Fibroblast of lung (primary cell): ENCODE data around the gene LIF. TPM values are rescaled to one million over a fixed set of nuclear protein-coding genes. Genes with fewer than 3 reads are reported as not detected.

Experiments used
- DNase-seq, 2 donors: peaks; one replicate each; pipeline versions ENCODE4 v3.0.0 to v3.0.0-alpha.2; 2010; ENCODE audit warnings: low read depth in 2 of 2
- H2AFZ ChIP-seq: 2 replicates; pipeline ENCODE4 v1.5.1; 2012; ENCODE audit warnings: low read length, control low read depth, inconsistent platforms
- H3K27ac ChIP-seq: 2 replicates; pipeline ENCODE4 v1.5.1; 2011; ENCODE audit warnings: low read length, control low read depth; ENCODE audit not compliant: insufficient read depth
- H3K27me3 ChIP-seq: 2 replicates; pipeline ENCODE4 v1.5.1; 2011; ENCODE audit warnings: mild to moderate bottlenecking, low read length; ENCODE audit not compliant: control insufficient read depth, insufficient read depth
- H3K36me3 ChIP-seq: 2 replicates; pipeline ENCODE4 v1.5.1; 2011; ENCODE audit warnings: low read length; ENCODE audit not compliant: control insufficient read depth, insufficient read depth
- H3K4me1 ChIP-seq: 2 replicates; pipeline ENCODE4 v1.5.1; 2011; ENCODE audit warnings: low read length; ENCODE audit not compliant: control insufficient read depth, insufficient read depth; ENCODE audit errors: extremely low read depth
- H3K4me2 ChIP-seq: 2 replicates; pipeline ENCODE4 v1.5.1; 2011; ENCODE audit warnings: low read length, control low read depth; ENCODE audit not compliant: insufficient read depth; ENCODE audit errors: extremely low read depth
- H3K4me3 ChIP-seq, 4 experiments: fragments of 200-600 bp in 1 of 4; sonication (generic) in 1 of 4; replicated peaks in 1 of 4; 2 replicates each; pipeline ENCODE4 v1.5.1; 2011 to 2016; ENCODE audit warnings: low read length in 4 of 4, low read depth in 3 of 4, mild to moderate bottlenecking in 3 of 4, control low read depth in 2 of 4, inconsistent platforms in 1 of 4, mixed read lengths in 1 of 4; ENCODE audit not compliant: insufficient read depth in 1 of 4; ENCODE audit errors: control extremely low read depth in 1 of 4
- H3K79me2 ChIP-seq: 2 replicates; pipeline ENCODE4 v1.5.1; 2012; ENCODE audit warnings: mild to moderate bottlenecking, low read length, inconsistent platforms; ENCODE audit not compliant: control insufficient read depth, insufficient read depth
- H3K9ac ChIP-seq: 2 replicates; pipeline ENCODE4 v1.5.1; 2011; ENCODE audit warnings: mild to moderate bottlenecking, low read length, control low read depth; ENCODE audit not compliant: insufficient read depth
- H3K9me3 ChIP-seq: 2 replicates; pipeline ENCODE4 v1.5.1; 2012; ENCODE audit warnings: low read depth, low read length; ENCODE audit not compliant: control insufficient read depth, insufficient read depth
- H4K20me1 ChIP-seq: 2 replicates; pipeline ENCODE4 v1.5.1; 2011; ENCODE audit warnings: low read length; ENCODE audit not compliant: control insufficient read depth, insufficient read depth; ENCODE audit errors: extremely low read depth
- EZH2 ChIP-seq: IDR thresholded peaks from 2 replicates; pipeline ENCODE4 v1.5.1; 2012; ENCODE audit warnings: low read length, control low read depth, mild to moderate bottlenecking; ENCODE audit errors: missing control alignments
- polyA plus RNA-seq, 2 donors: library from polyadenylated mRNA; depleted of rRNA in 1 of 2; stranded (reverse) in 1 of 2; unstranded in 1 of 2; fragments of >200 nt; gene quantifications; 2 replicates each; pipeline ENCODE4 v1.2.1, GENCODE V29; 2011 to 2012; ENCODE audit warnings: missing spikeins in 1 of 2
- total RNA-seq: library from RNA; depleted of rRNA; stranded (reverse); fragments of >200 nt; gene quantifications from 2 replicates; pipeline ENCODE4 v1.2.1, GENCODE V29; 2014
- TF ChIP-seq, protein P1 (sequence below), 2 donors: IDR thresholded peaks in 1 of 2; conservative IDR thresholded peaks in 1 of 2; 1 replicate in 1 of 2; 2 replicates in 1 of 2; pipeline ENCODE4 v1.5.1; 2011 to 2012; ENCODE audit warnings: low read length in 2 of 2, control low read depth in 1 of 2, inconsistent platforms in 1 of 2, low read depth in 1 of 2, mild to moderate bottlenecking in 1 of 2

LIF gene
- total and polyA plus RNA-seq, 2 donors (not counting 1 experiment from before 2014, with no cell fraction given) = 4.5 to 11.2 TPM

DNA sequence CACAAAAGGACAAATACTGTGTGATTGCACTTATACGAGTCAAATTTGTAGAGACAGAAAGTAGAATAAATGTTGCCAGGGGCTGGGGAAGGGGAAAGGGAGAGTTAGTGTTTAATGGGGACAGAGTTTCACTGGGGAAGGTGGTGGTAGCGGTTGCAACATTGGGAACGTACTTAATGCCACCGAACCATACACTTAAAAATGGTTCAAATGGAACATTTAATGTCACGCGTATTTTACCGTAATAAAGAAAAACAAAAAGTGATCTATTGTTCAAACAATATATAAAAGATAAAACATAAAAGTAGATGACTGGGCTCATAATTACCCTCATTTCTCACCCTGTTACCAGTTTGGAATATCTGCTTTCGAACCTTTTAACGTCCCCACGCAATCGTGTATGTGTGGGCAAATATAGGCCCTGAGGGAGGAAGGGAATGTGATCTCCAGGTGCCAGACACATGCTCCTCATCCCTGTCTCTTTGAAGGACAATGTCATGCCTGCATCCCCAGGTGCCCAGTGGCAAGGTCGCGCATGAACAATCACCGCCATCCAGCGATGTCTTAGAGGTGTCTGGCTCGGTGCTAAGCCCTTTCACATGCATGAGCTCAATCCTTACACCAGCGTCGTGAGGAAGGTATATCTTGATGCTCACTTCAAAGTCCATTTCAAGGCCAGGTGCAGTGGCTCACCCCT, 35.3 kb downstream of the LIF start:
- H3K79me2 ChIP-seq = no peaks in the 10 kb centered on the region
- peaks cover 38% of the 10 kb centered on the region for H3K4me1 ChIP-seq
- H3K4me2 ChIP-seq = no peak overlapping the region
- no peak overlapping the region for H3K4me3 ChIP-seq
- no peak for DNase-seq
- no peak overlapping the region for H3K9ac ChIP-seq
- no peak for TF ChIP-seq EZH2
- TF ChIP-seq, protein P1, sequence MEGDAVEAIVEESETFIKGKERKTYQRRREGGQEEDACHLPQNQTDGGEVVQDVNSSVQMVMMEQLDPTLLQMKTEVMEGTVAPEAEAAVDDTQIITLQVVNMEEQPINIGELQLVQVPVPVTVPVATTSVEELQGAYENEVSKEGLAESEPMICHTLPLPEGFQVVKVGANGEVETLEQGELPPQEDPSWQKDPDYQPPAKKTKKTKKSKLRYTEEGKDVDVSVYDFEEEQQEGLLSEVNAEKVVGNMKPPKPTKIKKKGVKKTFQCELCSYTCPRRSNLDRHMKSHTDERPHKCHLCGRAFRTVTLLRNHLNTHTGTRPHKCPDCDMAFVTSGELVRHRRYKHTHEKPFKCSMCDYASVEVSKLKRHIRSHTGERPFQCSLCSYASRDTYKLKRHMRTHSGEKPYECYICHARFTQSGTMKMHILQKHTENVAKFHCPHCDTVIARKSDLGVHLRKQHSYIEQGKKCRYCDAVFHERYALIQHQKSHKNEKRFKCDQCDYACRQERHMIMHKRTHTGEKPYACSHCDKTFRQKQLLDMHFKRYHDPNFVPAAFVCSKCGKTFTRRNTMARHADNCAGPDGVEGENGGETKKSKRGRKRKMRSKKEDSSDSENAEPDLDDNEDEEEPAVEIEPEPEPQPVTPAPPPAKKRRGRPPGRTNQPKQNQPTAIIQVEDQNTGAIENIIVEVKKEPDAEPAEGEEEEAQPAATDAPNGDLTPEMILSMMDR (conservative IDR thresholded peaks at IDR 0.05 in 1 of 2, IDR thresholded peaks at IDR 0.05 in 1 of 2; ENCODE audit: low read depth in 1 of 2, low read length in 2 of 2) = no peak
- H2AFZ ChIP-seq = no peak overlapping the region
- H3K27ac ChIP-seq = no peak overlapping the region
- H3K27me3 ChIP-seq = no peaks in the 10 kb centered on the region
- no peaks in the 10 kb centered on the region for H3K9me3 ChIP-seq
- H3K36me3 ChIP-seq = no peaks in the 10 kb centered on the region
- H4K20me1 ChIP-seq = no peaks in the 10 kb centered on the region

DNA sequence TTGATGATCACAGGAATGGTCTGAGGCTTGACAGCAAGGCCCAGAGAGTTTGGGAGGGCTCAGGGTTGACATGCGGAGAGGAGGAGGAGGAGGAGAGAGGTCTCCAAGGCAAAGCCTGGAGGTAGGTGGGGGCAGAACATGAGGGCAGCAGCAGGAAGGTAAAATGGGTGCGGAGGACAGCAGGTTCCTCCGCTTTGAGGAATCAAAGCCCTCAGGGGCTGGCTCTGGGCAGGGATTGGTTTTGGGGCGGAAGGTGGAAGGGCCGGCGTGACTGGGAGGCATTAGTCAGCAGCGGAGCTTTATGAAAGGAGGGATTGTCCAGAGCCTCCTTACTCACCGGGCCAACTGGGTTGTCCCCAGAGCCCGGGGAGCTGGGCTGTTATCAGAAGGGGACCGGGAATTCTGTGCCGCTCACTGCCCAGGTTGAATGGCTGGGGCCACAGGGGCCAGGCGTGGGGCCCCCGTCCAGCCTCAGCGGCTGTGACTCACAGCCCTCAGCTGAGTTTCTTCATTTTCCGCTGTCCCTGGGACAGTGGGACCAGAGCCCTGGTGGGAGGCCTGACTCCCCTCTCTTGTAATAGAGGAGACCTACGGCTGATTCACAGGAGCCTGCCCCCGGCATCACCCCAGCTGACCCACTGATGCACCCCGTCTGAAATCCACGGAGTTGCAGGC, 36.2 kb downstream of the LIF start:
- peak; percentile 47 to 90 for DNase-seq
- TF ChIP-seq, protein P1 (conservative IDR thresholded peaks at IDR 0.05 in 1 of 2, IDR thresholded peaks at IDR 0.05 in 1 of 2; ENCODE audit: low read depth in 1 of 2, low read length in 2 of 2) = no peak
- no peak for TF ChIP-seq EZH2
- Histone ChIP-seq H3K9me3 (no peaks in the 10 kb centered on the region), H3K4me3 (no peak overlapping the region), H3K27me3 (no peaks in the 10 kb centered on the region), H3K9ac (no peak overlapping the region), H3K4me2 (no peak overlapping the region), H3K27ac (peak overlapping the region; percentile 98), H4K20me1 (no peaks in the 10 kb centered on the region), H3K36me3 (no peaks in the 10 kb centered on the region), H2AFZ (no peak overlapping the region), H3K79me2 (no peaks in the 10 kb centered on the region), H3K4me1 (peaks cover 41% of the 10 kb centered on the region)

DNA sequence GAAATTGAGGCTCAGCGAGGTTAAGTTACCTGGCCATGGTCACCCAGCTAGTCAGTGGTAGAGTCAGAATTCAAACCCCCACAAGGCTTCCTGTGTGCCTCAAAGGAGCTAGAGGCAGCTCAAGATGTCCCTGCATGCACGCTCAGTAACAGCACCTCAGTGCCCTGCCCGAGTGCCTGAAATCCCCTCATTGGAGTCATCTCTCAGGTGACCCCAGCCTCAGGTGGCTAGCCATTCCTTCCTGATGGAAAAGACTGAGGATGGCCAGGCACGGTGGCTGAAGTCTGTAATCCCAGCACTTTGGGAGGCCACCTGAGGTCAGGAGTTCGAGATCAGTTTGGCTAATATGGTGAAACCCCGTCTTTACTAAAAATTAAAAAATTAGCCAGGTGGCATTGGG, 36.9 kb downstream of the LIF start:
- no peaks in the 10 kb centered on the region for H3K79me2 ChIP-seq
- no peak overlapping the region for H3K9ac ChIP-seq
- H2AFZ ChIP-seq = no peak overlapping the region
- H3K9me3 ChIP-seq = no peaks in the 10 kb centered on the region
- no peak overlapping the region for H3K4me2 ChIP-seq
- no peaks in the 10 kb centered on the region for H3K36me3 ChIP-seq
- no peak overlapping the region for H3K4me3 ChIP-seq
- DNase-seq = no peak
- H3K27me3 ChIP-seq = no peaks in the 10 kb centered on the region
- no peak for TF ChIP-seq EZH2
- TF ChIP-seq, protein P1 (conservative IDR thresholded peaks at IDR 0.05 in 1 of 2, IDR thresholded peaks at IDR 0.05 in 1 of 2; ENCODE audit: low read depth in 1 of 2, low read length in 2 of 2) = no peak
- H3K27ac ChIP-seq = peak overlapping the region; percentile 98
- no peaks in the 10 kb centered on the region for H4K20me1 ChIP-seq
- H3K4me1 ChIP-seq = peaks cover 49% of the 10 kb centered on the region
